HG02885 (cell line): Measurements from ENCODE around the gene FMO3.

Source experiments
- ATAC-seq: cut with Tn5 transposase; IDR thresholded peaks from one replicate; pipeline ENCODE4 v1.9.1; 2021; ENCODE audit warnings: mild to moderate bottlenecking; ENCODE audit not compliant: unreplicated experiment, poor library complexity

The FMO3 gene

GRCh38 chr1:171115280-171115897 lies 24.7 kb downstream of the FMO3 start:
- no peak for ATAC-seq

DNA sequence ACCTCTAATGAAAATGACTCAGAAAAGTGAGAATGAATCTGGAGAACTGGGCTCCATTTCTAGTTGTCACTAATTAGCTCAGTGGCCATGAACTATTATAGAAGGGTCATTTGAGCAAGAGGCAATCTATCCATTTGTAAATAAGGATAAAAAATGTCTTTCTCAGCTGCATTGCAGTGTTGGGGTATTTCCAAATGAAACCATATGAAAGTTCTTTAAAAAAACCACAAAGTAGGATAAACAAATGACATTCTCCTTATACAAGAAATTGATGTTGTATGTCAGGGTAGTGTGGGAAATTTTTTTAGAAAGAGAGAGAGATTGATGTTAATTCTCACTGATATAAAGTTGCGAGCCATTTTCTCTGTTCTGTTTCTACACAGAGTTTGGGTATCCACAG lies 26.0 kb downstream of the FMO3 start:
- ATAC-seq = no peak

DNA sequence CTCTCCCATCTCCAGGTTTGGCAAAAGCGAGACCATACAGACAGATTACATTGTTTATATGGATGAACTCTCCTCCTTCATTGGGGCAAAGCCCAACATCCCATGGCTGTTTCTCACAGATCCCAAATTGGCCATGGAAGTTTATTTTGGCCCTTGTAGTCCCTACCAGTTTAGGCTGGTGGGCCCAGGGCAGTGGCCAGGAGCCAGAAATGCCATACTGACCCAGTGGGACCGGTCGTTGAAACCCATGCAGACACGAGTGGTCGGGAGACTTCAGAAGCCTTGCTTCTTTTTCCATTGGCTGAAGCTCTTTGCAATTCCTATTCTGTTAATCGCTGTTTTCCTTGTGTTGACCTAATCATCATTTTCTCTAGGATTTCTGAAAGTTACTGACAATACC lies 26.4 kb downstream of the FMO3 start:
- no peak for ATAC-seq

DNA sequence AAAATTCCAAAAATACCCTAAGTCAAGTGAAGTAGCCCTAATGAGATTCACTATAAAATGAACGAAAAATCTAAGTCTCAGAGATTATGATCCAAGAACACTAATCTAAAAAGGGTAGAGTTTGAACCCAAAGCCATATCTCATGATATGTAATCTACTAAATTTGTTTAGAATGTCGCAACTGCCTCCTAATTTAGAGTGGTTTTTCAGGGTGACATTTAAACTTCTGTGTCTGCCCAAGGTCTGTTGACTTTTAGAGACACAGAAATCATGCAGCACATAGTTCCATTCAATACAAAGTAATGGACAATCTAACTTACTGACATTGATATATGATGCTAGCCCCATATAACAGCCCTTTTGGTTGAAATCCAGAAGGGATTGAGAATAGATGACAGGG lies 28.9 kb downstream of the FMO3 start:
- ATAC-seq = no peak

DNA sequence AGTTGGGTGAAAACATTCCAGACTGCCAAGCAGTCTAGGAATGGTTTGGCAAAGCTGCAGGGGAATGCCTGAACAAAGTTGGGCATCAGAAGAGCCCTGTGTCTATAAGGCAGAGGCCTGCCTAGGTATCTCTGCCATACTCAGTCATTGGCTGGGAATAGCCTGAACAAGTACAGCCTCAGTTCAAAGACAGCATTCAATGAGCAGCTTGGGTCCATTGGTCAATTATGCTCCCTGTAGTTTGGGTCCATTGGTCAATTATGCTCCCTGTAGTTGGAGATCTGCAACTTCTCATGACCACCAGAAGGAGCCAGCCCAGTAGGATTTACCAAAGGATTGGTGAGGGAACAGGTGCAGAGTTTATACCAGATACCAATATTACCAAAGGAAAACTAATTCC lies 31.6 kb downstream of the FMO3 start:
- no peak for ATAC-seq

GRCh38 chr1:171122893-171123292 lies 32.2 kb downstream of the FMO3 start:
- ATAC-seq = no peak

DNA sequence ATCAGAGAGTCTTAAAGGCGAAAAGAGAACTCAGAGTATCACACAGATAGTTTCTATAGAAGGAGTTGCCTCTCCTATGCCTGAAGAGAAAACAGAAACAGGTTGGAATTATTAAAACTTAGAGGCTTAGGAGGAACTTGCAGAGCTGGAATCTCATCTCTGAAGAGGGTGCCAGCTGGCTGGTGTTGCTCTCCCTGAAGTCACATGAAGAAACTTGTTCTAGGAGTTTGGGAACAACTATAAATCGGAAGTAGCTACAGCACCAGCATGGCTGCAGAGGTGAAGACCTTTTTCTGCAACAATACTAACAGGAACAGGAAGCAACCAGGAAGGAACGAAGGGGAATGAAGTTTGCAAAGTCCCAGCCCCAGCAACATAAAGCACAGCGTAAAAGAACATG lies 35.8 kb downstream of the FMO3 start:
- ATAC-seq = no peak

DNA sequence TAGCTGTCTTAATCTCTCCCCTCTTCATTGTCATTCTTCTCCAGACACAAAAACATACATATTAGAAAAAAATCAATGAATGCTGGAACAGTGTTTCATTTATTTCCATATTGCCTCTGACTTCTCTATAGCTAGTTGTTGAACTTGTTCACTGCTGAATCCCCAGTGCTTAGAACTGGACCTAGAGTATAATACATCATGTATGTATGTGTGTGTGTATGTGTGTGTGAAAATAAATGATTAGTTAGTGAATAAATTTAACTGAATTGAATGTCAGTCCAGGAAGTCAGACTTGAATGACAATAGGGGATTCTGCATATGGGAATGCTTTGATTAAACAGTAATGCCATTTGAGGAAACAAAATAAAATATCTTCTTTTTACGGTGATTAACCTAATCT lies 36.4 kb downstream of the FMO3 start:
- ATAC-seq = no peak

GRCh38 chr1:171127501-171127900 lies 36.8 kb downstream of the FMO3 start:
- ATAC-seq = no peak

- ATAC-seq = no peak
Observed at GRCh38 chr1:171128463-171128862, 37.8 kb downstream of the FMO3 start.

DNA sequence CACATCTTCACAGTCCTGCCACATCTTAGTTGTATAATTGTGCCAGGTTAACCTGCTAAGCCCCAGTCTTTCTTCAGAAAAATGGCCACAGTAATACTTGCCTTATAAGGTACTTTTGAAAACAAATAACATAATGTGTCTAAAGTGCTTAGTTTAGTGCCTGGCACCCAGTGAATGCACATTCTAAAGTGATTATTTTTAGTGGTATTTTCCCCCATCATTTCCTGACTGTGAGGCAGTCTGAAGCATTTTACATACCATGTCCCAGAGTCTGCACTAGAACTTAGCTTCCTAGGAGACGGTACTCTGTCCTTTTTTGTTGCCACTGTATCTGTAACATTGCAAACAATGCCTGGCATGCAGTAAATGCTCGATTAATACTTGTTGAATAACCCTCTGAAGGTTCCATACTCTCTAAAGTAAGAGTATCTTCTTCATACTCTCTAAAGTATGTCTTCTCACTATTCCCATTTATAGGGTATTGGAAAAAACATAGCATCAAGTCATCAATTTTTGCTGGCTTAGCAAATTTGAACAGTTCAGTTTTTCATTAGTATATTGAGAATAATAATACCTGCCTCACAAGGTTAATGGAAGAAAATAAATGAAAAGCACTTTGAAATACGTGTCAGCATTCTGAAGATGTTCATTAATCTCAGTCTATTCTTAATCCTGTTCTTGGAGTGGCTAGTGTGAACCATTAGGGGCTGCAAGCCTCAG lies 43.7 kb downstream of the FMO3 start:
- no peak for ATAC-seq

- ATAC-seq = no peak
Observed at GRCh38 chr1:171137580-171137979, 46.9 kb downstream of the FMO3 start.

- ATAC-seq = no peak
Observed at GRCh38 chr1:171138980-171139379, 48.3 kb downstream of the FMO3 start.

- no peak for ATAC-seq
Observed at GRCh38 chr1:171139890-171140289, 49.2 kb downstream of the FMO3 start.

DNA sequence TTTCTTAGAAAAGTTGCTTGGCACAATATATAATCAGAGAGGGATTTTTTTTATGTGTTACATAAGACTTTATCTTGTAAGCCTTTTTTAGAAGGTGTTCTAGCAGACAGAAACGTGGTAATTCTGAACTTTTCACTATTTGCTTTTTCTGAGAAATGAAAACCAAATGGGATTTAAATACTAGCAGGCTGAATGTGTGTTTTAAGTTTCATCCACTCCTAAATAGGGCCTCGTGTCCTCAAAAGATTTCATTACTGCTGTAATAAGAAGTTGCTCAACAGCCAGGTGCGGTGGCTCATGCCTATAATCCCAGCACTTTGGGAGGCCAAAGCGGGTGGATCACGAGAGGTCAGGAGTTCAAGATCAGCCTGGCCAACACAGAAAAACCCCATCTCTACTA lies 49.7 kb downstream of the FMO3 start:
- no peak for ATAC-seq

- no peak for ATAC-seq
Observed at GRCh38 chr1:171140956-171141687, 50.4 kb downstream of the FMO3 start.

GRCh38 chr1:171141688-171142415 lies 51.1 kb downstream of the FMO3 start:
- ATAC-seq = no peak

DNA sequence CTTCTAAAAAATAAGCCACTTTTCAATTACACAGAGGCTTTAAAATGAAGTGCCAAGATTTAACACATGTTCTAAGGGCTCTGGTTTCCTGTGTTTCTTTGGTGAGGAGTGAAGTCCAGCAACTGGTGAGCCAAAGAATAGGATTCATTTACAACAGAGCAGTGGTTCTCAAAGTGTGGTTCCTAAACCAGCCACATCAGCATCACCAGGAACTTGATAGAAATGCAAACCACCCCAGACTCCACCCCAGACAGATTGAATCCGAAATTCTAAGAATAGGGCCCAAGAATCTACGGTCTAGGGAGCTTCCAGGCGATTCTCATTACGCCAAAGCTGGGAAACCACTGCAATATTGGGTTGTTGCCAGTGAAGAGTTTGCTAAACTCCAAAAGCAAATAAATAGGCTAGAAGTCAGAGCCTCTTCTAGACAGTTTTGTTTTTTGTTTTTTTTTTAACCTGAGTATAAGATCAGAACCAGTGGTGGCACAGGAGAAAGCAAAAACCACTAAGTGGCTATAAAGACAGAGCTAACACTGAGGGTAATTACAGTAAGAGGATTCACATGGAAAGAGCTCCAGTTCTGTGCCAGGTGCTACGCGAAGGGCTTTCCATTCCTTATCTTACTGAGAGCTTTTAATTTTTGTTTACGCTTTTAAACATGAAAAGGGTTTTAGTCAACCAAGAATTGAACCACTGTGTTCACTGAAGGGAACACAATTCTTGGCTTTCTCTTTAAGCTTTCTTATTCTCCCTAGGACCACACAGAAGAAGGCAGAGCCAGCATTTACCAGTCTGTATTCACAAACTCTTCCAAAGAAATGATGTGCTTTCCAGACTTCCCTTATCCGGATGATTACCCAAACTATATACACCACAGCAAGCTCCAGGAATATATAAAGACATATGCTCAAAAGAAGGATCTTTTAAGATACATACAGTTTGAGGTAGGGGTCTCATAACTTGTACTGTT lies 52.0 kb downstream of the FMO3 start:
- ATAC-seq = no peak

DNA sequence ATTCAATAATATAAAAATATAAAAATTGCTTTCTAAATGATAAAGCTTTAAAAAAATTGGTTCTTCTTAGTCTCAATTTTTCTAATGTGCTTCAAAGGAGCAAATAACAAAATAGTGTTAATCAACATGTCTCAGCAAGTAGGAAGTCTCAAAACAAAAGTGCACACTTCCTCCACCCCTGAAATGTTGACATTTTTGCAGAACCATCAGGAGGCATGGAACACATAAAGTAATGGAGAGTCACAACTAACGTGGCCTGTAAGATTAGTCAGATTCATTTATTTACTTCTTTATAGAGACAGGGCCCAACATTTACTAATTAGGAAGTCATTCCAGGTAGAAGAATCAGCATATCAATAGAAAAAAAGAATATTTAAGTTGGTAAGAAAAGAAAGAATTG lies 59.5 kb downstream of the FMO3 start:
- ATAC-seq = no peak

GRCh38 chr1:171152549-171152948 lies 61.8 kb downstream of the FMO3 start:
- ATAC-seq = no peak
